Left lung (tissue), 10 donors: ENCODE measurements around the gene GABBR1. TPM values are rescaled to one million over a fixed set of nuclear protein-coding genes. Genes with fewer than 3 reads are reported as not detected.

Experiments used
- ATAC-seq: fragments of 200-7000 bp; cut with Tn5 transposase; one replicate; pipeline ENCODE4 v1.9.1; 2020; ENCODE audit warnings: moderate library complexity
- DNase-seq, 4 donors: peaks; one replicate each; pipeline ENCODE4 v3.0.0-alpha.2; 2013 to 2020
- H3K27ac ChIP-seq, 2 donors: fragments of 200-600 bp; sonication (generic) in 1 of 2; one replicate each; pipeline versions ENCODE4 v1.5.0 to v1.8.0; 2020 to 2021
- H3K27me3 ChIP-seq, 2 donors: fragments of 200-600 bp; sonication (generic) in 1 of 2; one replicate each; pipeline versions ENCODE4 v1.5.0 to v1.8.0; 2020 to 2021
- H3K36me3 ChIP-seq, 2 donors: fragments of 200-600 bp; sonication (generic) in 1 of 2; one replicate each; pipeline versions ENCODE4 v1.5.0 to v1.8.0; 2020 to 2021
- H3K4me1 ChIP-seq, 2 donors: fragments of 200-600 bp; one replicate each; pipeline ENCODE4 v1.8.0; 2021
- H3K4me3 ChIP-seq, 2 donors: fragments of 200-600 bp; sonication (generic) in 1 of 2; one replicate each; pipeline versions ENCODE4 v1.5.0 to v1.8.0; 2020 to 2021; ENCODE audit warnings: mild to moderate bottlenecking in 1 of 2
- H3K9me3 ChIP-seq, 2 donors: fragments of 200-600 bp; sonication (generic) in 1 of 2; one replicate each; pipeline versions ENCODE4 v1.5.0 to v1.8.0; 2020 to 2021
- CTCF ChIP-seq, 2 donors: fragments of 200-600 bp; sonication (generic) in 1 of 2; IDR thresholded peaks; one replicate each; pipeline versions ENCODE4 v1.5.0 to v1.8.0; 2021; ENCODE audit warnings: antibody characterized with exemption in 2 of 2
- intact Hi-C, 2 donors: fragments of 100-400 bp; cut with DNase I; formaldehyde crosslinking; loops; one replicate each; pipeline versions ENCODE4 v1.11.2 to v1.14.2; 2022
- polyA plus RNA-seq, 6 donors: library from polyadenylated mRNA; unstranded; fragments of 120-200 nt; gene quantifications; one replicate each; pipeline ENCODE4 v1.2.1, GENCODE V29; 2013; ENCODE audit not compliant: insufficient read length in 6 of 6
- total RNA-seq, 2 donors: library from RNA; stranded (reverse); fragmentation: NEBNext Ultra II Directional; extraction: Animal tissue kit (Norgen Biotek cat#: 25700); gene quantifications; one replicate each; pipeline ENCODE4 v1.2.1, GENCODE V29; 2021
- donor health status: DM: no; HTN: yes; CAD: no.
- donor health status: DM: no; HTN: no; CAD: no.

GABBR1 gene
- total and polyA plus RNA-seq, 8 donors: 25.0 to 122 (median 92.0) TPM

- intact Hi-C loops: no loop called here
- DNase-seq (peak; percentile 96 to 99 (median 98)), ATAC-seq (peak; percentile 95)
Measured at GRCh38 chr6:29649701-29650673, 17.0 kb upstream of the GABBR1 start.

GRCh38 chr6:29647927-29648642 lies 15.1 kb upstream of the GABBR1 start:
- intact Hi-C loops: no loop called here
- TF ChIP-seq CTCF (IDR thresholded peaks at IDR 0.05): peak; percentile 19 to 51
- Histone ChIP-seq H3K9me3 (no peaks in the 10 kb centered on the region), H3K27me3 (no peaks in the 10 kb centered on the region), H3K27ac (no peak overlapping the region), H3K36me3 (no peaks in the 10 kb centered on the region), H3K4me1 (peaks cover 0 to 5% of the 10 kb centered on the region in 2 donors), H3K4me3 (no peak overlapping the region)
- peak; percentile 15 for ATAC-seq
- DNase-seq: no peak

More at GRCh38 chr6:29649701-29650673, 17.0 kb upstream of the GABBR1 start:
- peaks cover 0 to 11% of the 10 kb centered on the region in 2 donors for H3K27me3 ChIP-seq
- H3K4me3 ChIP-seq: peak overlapping the region; percentile 49 to 55
- H3K27ac ChIP-seq: peak overlapping the region; percentile 97 to 98
- TF ChIP-seq CTCF (IDR thresholded peaks at IDR 0.05): peak; percentile 95 to 96
- peaks cover 0 to 10% of the 10 kb centered on the region in 2 donors for H3K4me1 ChIP-seq
- no peaks in the 10 kb centered on the region for H3K36me3 ChIP-seq
- H3K9me3 ChIP-seq: no peaks in the 10 kb centered on the region

GRCh38 chr6:29641430-29642148 lies 8.6 kb upstream of the GABBR1 start:
- Histone ChIP-seq H3K36me3 (no peaks in the 10 kb centered on the region), H3K27me3 (no peaks in the 10 kb centered on the region), H3K9me3 (no peaks in the 10 kb centered on the region), H3K4me3 (no peak overlapping the region), H3K4me1 (no peaks in the 10 kb centered on the region), H3K27ac (no peak overlapping the region)
- intact Hi-C loops: no loop called here
- DNase-seq (no peak), ATAC-seq (peak; percentile 59)
- TF ChIP-seq CTCF (IDR thresholded peaks at IDR 0.05): no peak

GRCh38 chr6:29637247-29637646 lies 4.3 kb upstream of the GABBR1 start:
- H3K9me3 ChIP-seq: no peaks in the 10 kb centered on the region
- no peaks in the 10 kb centered on the region for H3K36me3 ChIP-seq
- DNase-seq: no peak
- ATAC-seq: no peak
- H3K4me1 ChIP-seq: peaks cover 0 to 5% of the 10 kb centered on the region in 2 donors
- no peak overlapping the region for H3K4me3 ChIP-seq
- intact Hi-C loops: no loop called here
- H3K27me3 ChIP-seq: peaks cover 0 to 4% of the 10 kb centered on the region in 2 donors
- TF ChIP-seq CTCF (IDR thresholded peaks at IDR 0.05): no peak
- no peak overlapping the region for H3K27ac ChIP-seq
